Activated T-cell treated with anti-CD3 and anti-CD28 coated beads, Interleukin-2, amount 50 U/mL, for 4 hours (primary cell): Measurements from ENCODE around the gene BMP7. TPM values are rescaled to one million over a fixed set of nuclear protein-coding genes. Genes with fewer than 3 reads are reported as not detected.
"Not testable (repeated sequence)": the region's sequence is repeated elsewhere in the genome, so short reads cannot be mapped to it uniquely, and the experiment has no call there.

Experiments
- ATAC-seq, 2 donors: fragments of 200-7000 bp; cut with Tn5 transposase; one replicate each; pipeline ENCODE4 v1.10.0; 2021
- DNase-seq: peaks from one replicate; pipeline ENCODE4 v3.0.0-alpha.2; 2020
- H3K27me3 Mint-ChIP-seq: one replicate; pipeline ENCODE4 v1.8.0; 2021; ENCODE audit warnings: low read depth, mixed read lengths
- H3K36me3 Mint-ChIP-seq: one replicate; pipeline ENCODE4 v1.8.0; 2022; ENCODE audit warnings: mixed read lengths; ENCODE audit not compliant: insufficient read depth
- H3K4me1 Mint-ChIP-seq: one replicate; pipeline ENCODE4 v1.8.0; 2021; ENCODE audit warnings: low read depth, mixed read lengths
- H3K4me3 Mint-ChIP-seq: one replicate; pipeline ENCODE4 v1.8.0; 2021; ENCODE audit warnings: mild to moderate bottlenecking, moderate library complexity, mixed read lengths
- H3K9me3 Mint-ChIP-seq: one replicate; pipeline ENCODE4 v1.8.0; 2021; ENCODE audit warnings: mixed read lengths
- total RNA-seq, 3 donors: library from RNA; stranded (reverse); gene quantifications; one replicate each; pipeline ENCODE4 v1.2.1, GENCODE V29; 2021

The BMP7 gene
- total RNA-seq, 3 donors from 2014 or later, result 0.08 TPM; not detected in 2

DNA sequence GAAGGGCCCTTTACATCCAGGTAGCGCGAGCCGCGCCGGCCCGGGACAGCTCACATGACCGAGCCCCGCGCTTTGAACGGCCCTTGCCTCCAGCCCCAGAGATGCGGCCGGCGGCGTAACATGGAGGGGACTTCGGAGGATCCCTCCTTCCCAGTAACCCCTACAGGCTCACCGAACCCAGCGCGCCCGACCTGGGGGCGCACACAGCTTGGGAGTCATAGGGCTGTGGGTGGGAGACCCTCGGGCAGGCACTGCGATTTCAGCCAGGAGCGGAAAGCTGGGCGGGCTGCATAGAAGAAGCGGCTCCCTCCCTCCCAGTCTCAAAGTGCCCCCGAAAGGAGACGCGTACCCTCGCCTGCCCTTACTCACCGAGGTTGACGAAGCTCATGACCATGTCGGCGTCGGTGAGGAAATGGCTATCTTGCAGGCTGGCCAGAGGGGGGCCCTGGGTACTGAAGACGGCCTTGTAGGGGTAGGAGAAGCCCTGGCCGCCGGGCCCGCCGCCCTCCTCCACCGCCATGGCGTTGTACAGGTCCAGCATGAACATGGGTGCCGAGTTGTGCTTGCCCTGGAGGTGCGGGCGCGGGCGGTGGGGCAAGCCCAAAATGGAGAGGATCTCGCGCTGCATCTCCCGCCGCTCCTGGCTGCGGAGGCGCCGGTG is 975 bp downstream of the BMP7 start:
- Mint-ChIP-seq H3K27me3 (peaks cover 84% of the 10 kb centered on the region), H3K9me3 (no peaks in the 10 kb centered on the region), H3K36me3 (no peaks in the 10 kb centered on the region), H3K4me1 (peaks cover 2% of the 10 kb centered on the region), H3K4me3 (no peak overlapping the region)
- no peak for ATAC-seq
- DNase-seq, result no peak

DNA sequence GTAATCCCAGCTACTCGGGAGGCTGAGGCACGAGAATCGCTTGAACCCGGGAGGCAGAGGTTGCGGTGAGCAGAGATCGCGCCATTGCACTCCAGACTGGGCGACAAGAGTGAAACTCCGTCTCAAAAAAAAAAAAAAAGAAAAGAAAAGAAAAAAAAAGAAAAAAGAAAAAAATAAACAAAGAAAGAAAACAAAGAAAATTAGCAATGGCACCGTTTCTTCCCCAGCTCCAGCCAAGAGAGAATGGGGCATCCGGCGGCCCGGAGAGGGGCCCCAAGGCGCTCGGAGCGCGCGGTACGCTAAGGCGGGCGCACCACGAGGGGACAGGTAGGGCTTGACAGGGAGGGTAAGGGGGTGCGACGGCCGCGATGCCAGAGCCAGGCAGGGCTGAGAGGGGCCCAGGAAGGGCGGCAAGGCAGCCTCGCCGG is 1.5 kb downstream of the BMP7 start:
- not testable (repeated sequence) for ATAC-seq, DNase-seq, H3K4me3 Mint-ChIP-seq, H3K9me3 Mint-ChIP-seq, H3K4me1 Mint-ChIP-seq, H3K36me3 Mint-ChIP-seq
- H3K27me3 Mint-ChIP-seq, result peaks cover 84% of the 10 kb centered on the region

- Mint-ChIP-seq H3K4me3 (no peak overlapping the region), H3K36me3 (no peaks in the 10 kb centered on the region), H3K9me3 (no peaks in the 10 kb centered on the region), H3K27me3 (peaks cover 84% of the 10 kb centered on the region), H3K4me1 (peaks cover 2% of the 10 kb centered on the region)
- ATAC-seq (peak in 1 of 2 donors; percentile 20), DNase-seq (no peak)
Measured at GRCh38 chr20:57263801-57264792, 2.3 kb downstream of the BMP7 start.

DNA sequence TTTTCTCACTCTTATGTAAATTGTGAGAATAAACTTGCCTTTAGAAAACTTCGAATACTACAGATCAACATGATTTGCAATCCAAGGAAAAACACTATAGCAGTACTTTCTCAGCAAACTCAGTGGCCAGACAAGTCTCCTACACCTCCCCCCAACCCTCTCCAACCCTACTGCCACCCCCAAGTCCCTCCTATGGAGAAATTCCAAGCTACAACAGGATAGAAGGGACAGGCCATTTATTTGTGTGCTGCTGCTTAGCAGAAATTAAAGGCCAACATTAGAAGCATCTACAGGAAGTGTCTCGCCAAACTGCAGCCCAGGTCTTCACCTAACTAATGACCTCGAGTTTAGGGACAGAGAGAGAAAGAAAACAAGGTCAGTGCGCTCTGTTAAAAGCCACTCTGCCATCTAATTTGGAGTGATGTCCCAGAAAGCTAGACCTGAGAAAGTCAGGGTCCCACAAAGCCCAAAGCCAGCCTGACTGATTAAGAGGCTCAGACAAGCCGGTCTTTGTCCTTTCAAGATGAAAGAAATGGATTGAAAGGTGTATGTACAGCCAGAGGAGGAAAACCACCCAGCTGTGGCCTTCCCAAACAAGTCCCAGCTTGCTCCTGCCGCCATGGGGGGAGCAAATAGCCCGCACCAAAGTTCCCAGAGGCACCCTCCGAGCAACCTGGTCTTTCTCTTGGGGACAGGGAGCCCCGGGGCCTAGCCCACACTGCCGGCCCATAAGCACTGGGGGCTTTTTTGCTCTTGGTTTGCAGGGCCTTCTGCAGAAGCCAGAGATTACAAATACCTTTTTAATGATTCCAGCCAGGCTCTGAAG is 3.4 kb downstream of the BMP7 start:
- Mint-ChIP-seq H3K4me3 (no peak overlapping the region), H3K4me1 (peaks cover 2% of the 10 kb centered on the region), H3K9me3 (no peaks in the 10 kb centered on the region), H3K36me3 (no peaks in the 10 kb centered on the region), H3K27me3 (peaks cover 80% of the 10 kb centered on the region)
- ATAC-seq (no peak), DNase-seq (no peak)

- DNase-seq (no peak), ATAC-seq (no peak)
- H3K4me3 Mint-ChIP-seq, result no peak overlapping the region
- no peaks in the 10 kb centered on the region for H3K36me3 Mint-ChIP-seq
- peaks cover 2% of the 10 kb centered on the region for H3K4me1 Mint-ChIP-seq
- H3K9me3 Mint-ChIP-seq, result no peaks in the 10 kb centered on the region
- H3K27me3 Mint-ChIP-seq, result peaks cover 78% of the 10 kb centered on the region
Measured at GRCh38 chr20:57262301-57262700, 4.1 kb downstream of the BMP7 start.

- Mint-ChIP-seq H3K9me3 (no peaks in the 10 kb centered on the region), H3K4me3 (no peak overlapping the region), H3K4me1 (peaks cover 2% of the 10 kb centered on the region), H3K27me3 (peaks cover 75% of the 10 kb centered on the region), H3K36me3 (no peaks in the 10 kb centered on the region)
- DNase-seq, result no peak
- ATAC-seq, result no peak
Measured at GRCh38 chr20:57261457-57262251, 4.8 kb downstream of the BMP7 start.

DNA sequence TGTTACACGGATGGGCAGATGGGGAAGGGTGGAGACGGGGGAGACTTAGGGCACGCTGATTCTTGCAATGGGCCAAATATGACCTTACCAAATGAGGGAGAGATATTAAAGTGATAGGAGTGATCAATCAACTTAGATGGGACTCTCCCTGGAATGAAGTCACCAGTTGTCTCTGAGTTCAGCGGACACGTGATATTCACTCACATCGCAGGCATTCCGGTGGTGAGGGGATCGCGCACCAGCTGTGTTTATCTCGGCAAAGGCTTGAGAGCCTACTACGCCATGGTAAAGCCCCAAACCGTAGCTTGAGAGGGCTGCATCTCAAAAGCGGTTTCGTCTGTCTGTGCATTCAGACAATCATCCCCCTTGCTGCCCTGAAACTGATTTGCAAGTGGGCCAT is 5.5 kb downstream of the BMP7 start:
- H3K4me3 Mint-ChIP-seq, result no peak overlapping the region
- peaks cover 78% of the 10 kb centered on the region for H3K27me3 Mint-ChIP-seq
- DNase-seq (no peak), ATAC-seq (no peak)
- H3K9me3 Mint-ChIP-seq, result no peaks in the 10 kb centered on the region
- peaks cover 2% of the 10 kb centered on the region for H3K4me1 Mint-ChIP-seq
- H3K36me3 Mint-ChIP-seq, result no peaks in the 10 kb centered on the region

- H3K9me3 Mint-ChIP-seq, result no peaks in the 10 kb centered on the region
- no peaks in the 10 kb centered on the region for H3K4me1 Mint-ChIP-seq
- no peak for ATAC-seq
- no peak overlapping the region for H3K4me3 Mint-ChIP-seq
- no peaks in the 10 kb centered on the region for H3K36me3 Mint-ChIP-seq
- H3K27me3 Mint-ChIP-seq, result peaks cover 73% of the 10 kb centered on the region
- no peak for DNase-seq
Measured at GRCh38 chr20:57259938-57260921, 6.2 kb downstream of the BMP7 start.

DNA sequence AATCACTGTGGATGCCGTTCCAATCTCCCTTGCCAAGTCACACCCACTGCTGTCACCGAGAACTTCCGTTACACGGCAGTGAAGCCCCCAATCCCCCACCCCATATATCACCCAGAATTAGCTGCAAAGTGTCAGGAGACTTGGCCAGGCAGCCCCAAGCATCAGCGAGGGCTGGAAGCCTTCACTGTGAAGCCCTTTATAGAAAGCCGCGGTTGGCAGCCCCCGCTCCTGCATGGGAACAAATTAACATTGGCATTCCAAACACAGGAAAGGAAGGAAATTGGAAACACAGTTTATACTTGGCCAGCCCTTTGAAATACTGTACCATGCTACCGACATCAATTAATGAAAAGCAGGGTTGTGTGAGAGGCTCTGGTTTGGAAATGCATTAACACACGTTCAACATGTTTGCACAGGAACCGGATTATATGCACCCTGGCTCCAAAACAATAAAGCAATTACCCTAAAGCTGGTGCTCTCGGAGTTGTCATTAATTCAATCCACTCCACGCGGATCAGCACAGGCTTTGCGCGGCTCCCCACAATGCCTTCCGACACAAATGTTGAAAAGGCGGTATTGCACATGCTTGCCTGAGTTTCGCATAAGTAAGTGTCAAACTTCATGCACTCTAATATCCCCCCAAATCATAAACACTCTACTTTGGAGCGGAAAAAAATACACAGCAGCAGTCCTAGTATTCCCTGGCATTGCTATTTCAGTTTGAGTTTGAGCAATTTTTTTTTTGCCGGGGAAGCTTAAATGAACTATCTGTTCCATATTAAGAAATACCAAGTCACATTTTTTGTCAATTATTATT is 7.1 kb downstream of the BMP7 start:
- H3K9me3 Mint-ChIP-seq, result no peaks in the 10 kb centered on the region

DNA sequence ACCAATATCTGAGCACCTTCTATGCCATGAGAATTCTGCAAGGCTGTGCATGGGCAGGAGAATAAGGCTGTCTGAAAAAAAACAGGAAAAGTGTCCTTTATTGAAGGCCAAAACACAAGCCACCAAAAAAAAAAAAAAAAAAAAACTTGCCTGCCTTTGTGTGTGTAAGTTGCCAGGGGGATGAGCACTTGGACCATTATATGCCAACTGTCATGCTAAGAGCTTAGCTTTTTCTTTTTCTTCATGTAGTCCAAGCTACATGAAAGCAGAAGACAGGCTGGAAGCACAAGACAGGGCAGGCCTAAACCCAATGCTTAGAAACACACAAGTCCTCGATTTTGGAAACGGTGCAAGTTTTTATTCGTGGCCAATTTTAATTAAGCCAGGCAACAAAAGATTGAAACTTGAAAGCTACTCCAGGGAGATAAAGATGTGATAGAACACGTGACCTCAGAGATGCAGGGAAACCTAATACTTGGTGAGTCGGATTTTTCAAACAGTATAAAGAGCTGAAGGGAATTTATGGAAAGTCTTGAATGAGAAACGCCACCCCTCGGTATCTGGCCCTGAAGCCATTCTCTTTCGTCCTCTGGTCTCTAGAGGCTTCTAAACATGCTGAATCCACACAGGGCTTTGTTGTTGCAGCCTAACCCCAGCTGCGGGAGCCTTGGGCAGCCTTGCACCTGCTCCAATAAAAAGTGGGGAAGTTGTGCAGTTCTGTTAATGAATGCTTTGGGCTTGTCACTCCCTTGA is 8.6 kb downstream of the BMP7 start:
- H3K9me3 Mint-ChIP-seq, result no peaks in the 10 kb centered on the region
- no peaks in the 10 kb centered on the region for H3K4me1 Mint-ChIP-seq
- no peaks in the 10 kb centered on the region for H3K36me3 Mint-ChIP-seq
- ATAC-seq (no peak), DNase-seq (no peak)
- no peak overlapping the region for H3K4me3 Mint-ChIP-seq
- H3K27me3 Mint-ChIP-seq, result peaks cover 67% of the 10 kb centered on the region

More for the DNA sequence above, 7.1 kb downstream of the BMP7 start:
- H3K36me3 Mint-ChIP-seq, result no peaks in the 10 kb centered on the region
- DNase-seq (no peak), ATAC-seq (no peak)
- peaks cover 78% of the 10 kb centered on the region for H3K27me3 Mint-ChIP-seq
- no peaks in the 10 kb centered on the region for H3K4me1 Mint-ChIP-seq
- no peak overlapping the region for H3K4me3 Mint-ChIP-seq

DNA sequence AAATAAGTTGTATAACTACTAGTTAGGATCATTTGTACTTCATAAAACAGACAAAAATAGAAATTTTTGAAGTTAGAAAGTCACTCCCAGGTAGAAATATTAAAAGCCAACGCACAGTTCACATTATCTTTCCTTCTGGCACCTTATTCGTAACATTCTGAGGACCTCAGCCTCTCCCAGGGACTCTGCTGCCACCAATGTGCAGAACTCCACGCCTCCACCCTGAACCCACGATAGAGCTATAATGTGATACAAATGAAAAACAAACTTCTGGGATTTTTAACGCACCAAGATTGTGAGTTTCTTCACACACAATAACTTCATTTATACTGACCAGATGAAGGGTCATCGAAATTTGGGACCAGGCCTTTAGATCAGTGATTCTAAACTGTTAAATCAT is 9.5 kb downstream of the BMP7 start:
- Mint-ChIP-seq H3K36me3 (no peaks in the 10 kb centered on the region), H3K27me3 (peaks cover 57% of the 10 kb centered on the region), H3K9me3 (no peaks in the 10 kb centered on the region), H3K4me1 (no peaks in the 10 kb centered on the region), H3K4me3 (no peak overlapping the region)
- DNase-seq (no peak), ATAC-seq (no peak)

GRCh38 chr20:57256205-57256604 is 10.2 kb downstream of the BMP7 start:
- Mint-ChIP-seq H3K9me3 (no peaks in the 10 kb centered on the region), H3K4me3 (no peak overlapping the region), H3K4me1 (peaks cover 2% of the 10 kb centered on the region), H3K36me3 (no peaks in the 10 kb centered on the region), H3K27me3 (peaks cover 53% of the 10 kb centered on the region)
- ATAC-seq, result no peak
- no peak for DNase-seq
